Subcutaneous abdominal adipose tissue (tissue), 5 donors: ENCODE measurements around the gene C3AR1.
"Not testable (repeated sequence)": the region's sequence is repeated elsewhere in the genome, so short reads cannot be mapped to it uniquely, and the experiment has no call there.

Experiments used
- H3K27ac ChIP-seq: one replicate; pipeline ENCODE4 v1.7.0; 2013; ENCODE audit warnings: low read depth, mild to moderate bottlenecking, inconsistent platforms, low read length, moderate library complexity
- H3K27me3 ChIP-seq, 5 donors: one replicate each; pipeline ENCODE4 v1.7.0; 2013; ENCODE audit warnings: low read length in 5 of 5, inconsistent platforms in 1 of 5; ENCODE audit not compliant: control insufficient read depth in 5 of 5, insufficient read depth in 4 of 5
- H3K36me3 ChIP-seq, 5 donors: one replicate each; pipeline ENCODE4 v1.7.0; 2013; ENCODE audit warnings: low read length in 5 of 5; ENCODE audit not compliant: control insufficient read depth in 5 of 5, insufficient read depth in 5 of 5
- H3K4me1 ChIP-seq, 5 donors: one replicate each; pipeline ENCODE4 v1.7.0; 2013; ENCODE audit warnings: low read length in 5 of 5, mild to moderate bottlenecking in 3 of 5, moderate library complexity in 1 of 5; ENCODE audit not compliant: control insufficient read depth in 5 of 5, insufficient read depth in 5 of 5
- H3K4me3 ChIP-seq, 5 donors: one replicate each; pipeline ENCODE4 v1.7.0; 2013; ENCODE audit warnings: low read length in 5 of 5, low read depth in 1 of 5
- H3K9ac ChIP-seq, 5 donors: one replicate each; pipeline ENCODE4 v1.7.0; 2013; ENCODE audit warnings: low read length in 5 of 5, mild to moderate bottlenecking in 4 of 5, moderate library complexity in 3 of 5
- H3K9me3 ChIP-seq, 5 donors: one replicate each; pipeline ENCODE4 v1.7.0; 2013; ENCODE audit warnings: low read length in 5 of 5; ENCODE audit not compliant: control insufficient read depth in 5 of 5
- donor health status: healthy.
- donor health status: healthy.
- donor health status: healthy.
- donor health status: healthy.
- donor health status: healthy.

Gene C3AR1

DNA sequence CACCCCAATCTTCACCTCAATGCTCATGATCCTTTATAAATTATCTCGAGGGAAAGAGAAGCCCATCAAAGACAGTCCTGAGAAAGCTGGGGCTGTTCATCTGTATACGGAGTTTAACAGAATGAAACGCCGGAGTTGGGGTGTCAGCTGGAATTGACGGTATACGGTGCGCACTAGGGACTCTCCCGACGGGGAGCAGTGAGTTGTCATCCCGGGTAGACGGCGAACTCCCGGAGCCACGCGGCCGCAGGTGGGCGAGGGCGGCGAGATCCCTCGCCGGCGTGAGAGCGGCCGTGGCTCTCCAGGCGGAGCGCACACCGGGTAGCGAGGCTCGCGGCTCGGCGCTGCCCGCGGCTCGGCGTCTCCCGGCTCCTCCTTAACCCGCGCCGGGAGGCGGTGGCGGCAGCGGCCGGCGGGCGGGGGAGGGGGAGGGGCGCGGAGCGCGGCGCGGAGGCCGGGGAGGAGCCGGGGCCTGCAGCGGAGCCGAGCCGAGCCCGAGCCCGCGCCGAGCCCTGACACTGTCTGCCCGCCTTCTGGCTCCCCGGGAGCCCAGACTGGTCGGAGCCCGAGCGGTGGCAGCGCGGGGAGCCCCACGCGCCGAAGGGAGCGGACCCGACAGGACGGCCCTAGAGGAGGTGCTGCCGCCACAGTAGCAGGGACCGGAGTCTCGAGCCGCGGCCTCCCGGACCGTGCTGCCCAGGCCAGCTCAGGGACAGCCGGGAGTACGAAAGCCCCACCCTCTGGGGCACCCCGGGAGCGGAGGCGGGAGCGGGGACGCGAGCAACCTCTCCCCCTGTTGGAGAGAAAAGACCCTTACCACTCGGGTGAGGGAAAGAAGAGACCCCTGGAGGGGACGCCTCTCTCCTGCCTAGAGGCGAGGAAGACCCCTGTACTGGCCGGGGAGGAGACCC lies 33.7 kb downstream of the C3AR1 start, which contains the start of gene FOXJ2:
Gene FOXJ2 (plus strand): TSS at position 475 of the 911 bp plus-strand sequence. CDS start 7,117 bp downstream, outside the sequence.
- peaks cover 19 to 55% (median 51%) of the 10 kb centered on the region in 5 donors for H3K4me1 ChIP-seq
- no peaks in the 10 kb centered on the region for H3K9me3 ChIP-seq

DNA sequence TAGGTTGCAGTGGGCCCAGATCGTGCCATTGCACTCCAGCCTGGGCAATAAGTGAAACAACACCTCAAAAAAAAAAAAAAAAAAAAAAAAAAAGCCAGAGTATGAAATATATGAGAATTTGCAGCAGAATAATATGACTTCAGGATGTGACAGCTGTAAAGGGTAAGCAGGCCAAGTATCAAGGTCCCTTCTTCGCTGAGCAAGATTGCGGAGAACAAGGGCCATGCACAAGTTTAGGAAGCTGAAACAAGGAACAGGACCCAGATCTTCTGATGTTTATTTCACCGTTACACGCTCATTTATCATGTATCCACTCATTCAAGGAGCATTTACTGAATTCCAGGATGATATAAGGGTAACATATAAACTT lies 34.3 kb downstream of the C3AR1 start:
- Histone ChIP-seq H3K9ac (peak overlapping the region; percentile 78 to 96 (median 87)), H3K27me3 (no peaks in the 10 kb centered on the region), H3K36me3 (peaks cover 0 to 5% (median 3%) of the 10 kb centered on the region in 5 donors), H3K9me3 (no peaks in the 10 kb centered on the region), H3K4me1 (peaks cover 19 to 49% (median 46%) of the 10 kb centered on the region in 5 donors), H3K27ac (peak overlapping the region; percentile 87), H3K4me3 (peak overlapping the region; percentile 67 to 94 (median 92))

More for the DNA sequence above, 33.7 kb downstream of the C3AR1 start, which contains the start of gene FOXJ2:
- Histone ChIP-seq H3K27ac (peak within 1 kb of the TSS; percentile 87), H3K4me3 (peak within 1 kb of the TSS; percentile 92 to 99 (median 93)), H3K27me3 (no peaks in the 10 kb centered on the region), H3K9ac (peak within 1 kb of the TSS; percentile 87 to 99 (median 98)), H3K36me3 (peaks cover 0 to 5% (median 3%) of the 10 kb centered on the region in 5 donors)

DNA sequence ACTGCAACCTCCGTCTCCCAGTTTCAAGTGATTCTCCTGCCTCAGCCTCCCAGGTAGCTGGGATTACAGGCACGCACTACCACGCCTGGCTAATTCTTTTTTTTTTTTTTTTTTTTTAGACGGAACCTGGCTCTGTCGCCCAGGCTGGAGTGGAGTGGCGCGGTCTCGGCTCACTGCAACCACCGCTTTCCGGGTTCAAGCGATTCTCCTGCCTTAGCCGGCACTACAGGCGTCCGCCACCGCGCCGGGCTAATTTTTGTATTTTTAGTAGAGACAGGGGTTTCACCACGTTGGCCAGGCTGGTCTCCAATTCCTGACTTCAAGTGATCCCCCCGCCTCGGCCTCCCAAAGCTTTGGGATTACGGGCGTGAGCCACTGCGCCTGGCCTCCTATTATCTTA lies 35.1 kb downstream of the C3AR1 start:
- H3K27me3 ChIP-seq, H3K36me3 ChIP-seq, H3K9me3 ChIP-seq, H3K4me3 ChIP-seq, H3K9ac ChIP-seq, H3K27ac ChIP-seq: not testable (repeated sequence)
- H3K4me1 ChIP-seq: peaks cover 19 to 47% (median 43%) of the 10 kb centered on the region in 5 donors

GRCh38 chr12:8030189-8030588 lies 36.0 kb downstream of the C3AR1 start:
- Histone ChIP-seq H3K4me1 (peaks cover 14 to 43% (median 38%) of the 10 kb centered on the region in 5 donors), H3K4me3 (no peak overlapping the region), H3K27ac (no peak overlapping the region), H3K27me3 (no peaks in the 10 kb centered on the region), H3K9ac (no peak overlapping the region), H3K36me3 (no peaks in the 10 kb centered on the region), H3K9me3 (no peaks in the 10 kb centered on the region)

DNA sequence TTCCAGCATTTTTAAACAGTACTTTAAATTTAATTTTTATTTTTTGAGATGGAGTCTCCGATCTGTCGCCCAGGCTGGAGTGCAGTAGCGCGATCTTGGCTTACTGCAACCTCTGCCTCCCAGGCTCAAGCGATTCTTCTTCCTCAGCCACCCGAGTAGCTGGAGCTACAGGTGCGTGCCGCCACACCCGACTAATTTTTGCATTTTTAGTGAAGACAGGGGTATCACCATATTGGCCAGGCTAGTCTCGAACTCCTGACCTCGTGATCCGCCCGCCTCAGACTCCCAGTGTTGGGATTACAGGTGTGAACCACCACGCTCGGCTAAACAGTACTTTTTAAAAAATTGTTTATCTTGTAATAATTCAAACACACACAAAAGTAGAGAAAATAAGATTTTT lies 37.9 kb downstream of the C3AR1 start:
- H3K4me1 ChIP-seq: peaks cover 0 to 24% (median 18%) of the 10 kb centered on the region in 5 donors
- no peak overlapping the region for H3K9ac ChIP-seq
- no peak overlapping the region for H3K4me3 ChIP-seq
- no peak overlapping the region for H3K27ac ChIP-seq
- H3K9me3 ChIP-seq: no peaks in the 10 kb centered on the region
- H3K27me3 ChIP-seq: no peaks in the 10 kb centered on the region
- H3K36me3 ChIP-seq: no peaks in the 10 kb centered on the region

DNA sequence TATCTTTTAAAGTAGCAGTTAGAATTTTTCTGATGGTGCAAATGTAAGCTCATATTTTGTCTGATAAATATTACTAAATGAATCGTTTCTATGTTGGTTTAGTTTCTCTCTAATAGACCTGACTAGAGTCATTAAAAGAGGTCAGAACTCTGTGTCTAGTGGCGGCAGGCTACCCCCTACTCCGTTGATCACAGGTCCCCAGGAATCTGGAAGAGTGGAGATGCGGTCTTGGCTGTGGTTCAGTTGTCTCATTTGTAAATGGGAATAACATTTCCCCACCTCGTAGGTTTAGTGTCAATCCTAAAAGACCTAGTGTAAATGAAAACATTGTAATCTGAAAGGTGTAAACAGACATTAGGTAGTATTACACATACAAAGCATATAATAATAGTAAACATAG lies 38.3 kb downstream of the C3AR1 start:
- Histone ChIP-seq H3K9ac (no peak overlapping the region), H3K27ac (no peak overlapping the region), H3K9me3 (no peaks in the 10 kb centered on the region), H3K4me1 (peaks cover 0 to 21% (median 16%) of the 10 kb centered on the region in 5 donors), H3K4me3 (peak overlapping the region in 2 of 5 donors; percentile 92 to 93), H3K36me3 (no peaks in the 10 kb centered on the region), H3K27me3 (no peaks in the 10 kb centered on the region)

DNA sequence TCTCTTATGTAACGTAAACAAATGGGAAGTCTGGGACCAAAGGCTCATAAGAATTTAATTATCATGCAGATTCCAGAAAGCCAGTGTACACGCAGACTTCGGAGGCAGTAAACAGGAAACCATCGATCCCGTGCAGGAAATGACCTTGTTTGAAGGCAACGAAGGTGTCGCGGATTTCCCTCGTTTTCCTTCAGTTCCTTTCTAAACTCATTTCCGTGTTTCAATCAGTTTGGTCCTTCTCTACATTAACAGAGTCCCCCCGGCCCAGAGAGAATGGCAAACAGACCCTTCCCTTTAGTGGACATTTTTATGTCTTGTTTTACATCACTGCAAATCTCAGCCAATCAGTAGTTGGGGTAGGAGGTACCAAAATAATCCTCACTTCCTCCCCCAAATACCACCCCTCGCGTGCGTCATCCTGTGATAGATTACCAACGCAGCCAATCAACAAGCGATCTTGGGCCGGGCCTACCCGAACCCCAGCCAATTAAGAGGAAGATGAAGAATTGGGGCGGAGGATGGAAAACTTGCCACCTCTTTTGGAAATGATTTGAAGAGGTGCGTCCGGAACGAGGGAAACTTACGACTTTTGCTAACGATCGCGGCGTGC lies 39.8 kb downstream of the C3AR1 start:
- Histone ChIP-seq H3K36me3 (no peaks in the 10 kb centered on the region), H3K9ac (peak overlapping the region; percentile 80 to 92 (median 88)), H3K4me3 (peak overlapping the region; percentile 75 to 99 (median 93)), H3K4me1 (peaks cover 0 to 15% (median 7%) of the 10 kb centered on the region in 5 donors), H3K9me3 (no peaks in the 10 kb centered on the region), H3K27me3 (no peaks in the 10 kb centered on the region), H3K27ac (peak overlapping the region; percentile 99)

DNA sequence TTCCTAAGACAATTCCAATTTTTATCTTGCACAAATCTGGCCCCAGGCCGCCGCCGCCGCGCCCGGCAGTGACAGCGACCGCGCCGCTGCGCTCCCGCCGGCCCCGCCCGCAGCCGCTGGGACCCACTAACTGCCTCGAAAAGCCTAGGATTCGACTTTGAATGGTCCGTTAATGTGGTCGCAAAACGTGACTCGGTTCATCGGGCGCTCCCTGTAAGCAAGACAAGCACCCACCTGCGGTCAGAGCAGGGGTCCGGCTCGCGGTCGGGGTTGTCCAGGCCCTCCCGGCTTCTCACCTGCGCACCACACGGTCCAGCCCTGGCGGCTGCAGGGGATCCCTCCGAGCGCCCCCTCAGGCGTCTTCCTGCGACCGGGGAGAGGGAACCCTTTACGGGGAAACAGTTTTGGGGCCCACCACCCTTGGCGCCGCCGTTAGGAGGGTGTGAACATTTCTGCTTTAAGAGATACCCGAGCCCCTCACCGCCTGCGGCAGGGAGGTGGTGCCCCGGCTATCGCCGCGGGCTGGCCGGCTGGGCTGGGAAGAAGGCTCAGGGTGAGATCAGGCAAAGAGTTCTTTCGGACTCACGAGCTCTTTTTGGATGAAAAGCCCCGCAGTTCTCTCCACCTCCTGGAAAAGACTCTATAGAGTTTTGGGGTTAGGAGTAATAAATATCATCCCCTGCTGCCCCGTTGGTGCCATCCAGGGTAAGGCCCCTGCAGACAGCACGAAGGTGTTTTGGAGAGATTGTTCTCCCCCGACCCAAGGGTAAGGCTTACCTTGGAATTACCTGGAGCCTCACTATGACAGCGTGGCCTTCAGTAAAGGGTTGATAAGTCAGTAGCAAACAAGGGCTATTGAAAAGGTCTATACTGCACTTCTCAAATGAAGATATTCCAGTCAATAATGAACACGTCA lies 47.2 kb downstream of the C3AR1 start:
- Histone ChIP-seq H3K9me3 (no peaks in the 10 kb centered on the region), H3K4me3 (peak overlapping the region in 4 of 5 donors; percentile 39 to 57 (median 42)), H3K36me3 (no peaks in the 10 kb centered on the region), H3K27ac (no peak overlapping the region), H3K4me1 (peaks cover 0 to 10% (median 7%) of the 10 kb centered on the region in 5 donors), H3K27me3 (peaks cover 7 to 22% (median 18%) of the 10 kb centered on the region in 5 donors), H3K9ac (no peak overlapping the region)

- not testable (repeated sequence) for H3K9ac ChIP-seq, H3K4me1 ChIP-seq, H3K9me3 ChIP-seq, H3K27ac ChIP-seq, H3K36me3 ChIP-seq
- peak overlapping the region in 1 of 5 donors; percentile 57 for H3K4me3 ChIP-seq
- peaks cover 7 to 22% (median 18%) of the 10 kb centered on the region in 5 donors for H3K27me3 ChIP-seq
Observed at GRCh38 chr12:8018213-8018612, 47.9 kb downstream of the C3AR1 start.
